ENCODE data around the gene HYOU1.
"Not testable (repeated sequence)": the region's sequence is repeated elsewhere in the genome, so short reads cannot be mapped to it uniquely, and the experiment has no call there.

DNA sequence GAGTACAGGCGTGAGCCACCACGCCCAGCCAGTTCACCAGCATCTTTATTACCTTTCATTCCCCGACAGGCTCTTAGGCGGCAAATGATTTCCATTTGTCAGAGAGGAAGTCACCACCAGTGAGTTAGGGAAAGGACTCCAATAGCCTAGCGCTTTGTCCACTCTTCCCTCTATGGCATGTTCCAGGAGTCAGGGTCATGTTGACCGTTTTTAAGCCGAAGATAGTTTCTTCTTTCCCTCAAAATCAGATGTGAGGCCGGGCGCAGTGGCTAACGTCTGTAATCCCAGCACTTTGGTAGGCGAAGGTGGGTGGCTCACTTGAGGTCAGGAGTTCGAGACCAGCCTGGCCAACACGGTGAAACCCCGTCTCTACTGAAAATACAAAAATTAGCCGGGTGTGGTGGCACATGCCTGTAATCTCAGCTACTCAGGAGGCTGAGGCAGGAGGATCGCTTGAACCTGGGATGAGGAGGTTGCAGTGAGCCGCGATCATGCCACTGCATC is 46.2 kb upstream of the HYOU1 start:
- TF ChIP-seq, protein P1, sequence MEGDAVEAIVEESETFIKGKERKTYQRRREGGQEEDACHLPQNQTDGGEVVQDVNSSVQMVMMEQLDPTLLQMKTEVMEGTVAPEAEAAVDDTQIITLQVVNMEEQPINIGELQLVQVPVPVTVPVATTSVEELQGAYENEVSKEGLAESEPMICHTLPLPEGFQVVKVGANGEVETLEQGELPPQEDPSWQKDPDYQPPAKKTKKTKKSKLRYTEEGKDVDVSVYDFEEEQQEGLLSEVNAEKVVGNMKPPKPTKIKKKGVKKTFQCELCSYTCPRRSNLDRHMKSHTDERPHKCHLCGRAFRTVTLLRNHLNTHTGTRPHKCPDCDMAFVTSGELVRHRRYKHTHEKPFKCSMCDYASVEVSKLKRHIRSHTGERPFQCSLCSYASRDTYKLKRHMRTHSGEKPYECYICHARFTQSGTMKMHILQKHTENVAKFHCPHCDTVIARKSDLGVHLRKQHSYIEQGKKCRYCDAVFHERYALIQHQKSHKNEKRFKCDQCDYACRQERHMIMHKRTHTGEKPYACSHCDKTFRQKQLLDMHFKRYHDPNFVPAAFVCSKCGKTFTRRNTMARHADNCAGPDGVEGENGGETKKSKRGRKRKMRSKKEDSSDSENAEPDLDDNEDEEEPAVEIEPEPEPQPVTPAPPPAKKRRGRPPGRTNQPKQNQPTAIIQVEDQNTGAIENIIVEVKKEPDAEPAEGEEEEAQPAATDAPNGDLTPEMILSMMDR (IDR thresholded peaks at IDR 0.05): not testable (repeated sequence)
- TF ChIP-seq POLR2A (IDR thresholded peaks at IDR 0.05); EP300 (IDR thresholded peaks at IDR 0.05; ENCODE audit: low read depth): not testable (repeated sequence)
